Stimulated activated CD8-positive, alpha-beta memory T cell treated with anti-CD3 and anti-CD28 coated beads, Interleukin-4, amount 100 ng/mL, for 24 hours (primary cell): ENCODE data around the gene FHAD1.

Experiments used
- DNase-seq: peaks from one replicate; pipeline ENCODE4 v3.0.0-alpha.2; 2020; ENCODE audit warnings: low read depth

Gene FHAD1

GRCh38 chr1:15439325-15439724, 192.3 kb downstream of the FHAD1 start:
- DNase-seq: no peak

GRCh38 chr1:15440357-15440756, 193.3 kb downstream of the FHAD1 start:
- no peak for DNase-seq

GRCh38 chr1:15441247-15441646, 194.2 kb downstream of the FHAD1 start:
- DNase-seq: no peak

DNA sequence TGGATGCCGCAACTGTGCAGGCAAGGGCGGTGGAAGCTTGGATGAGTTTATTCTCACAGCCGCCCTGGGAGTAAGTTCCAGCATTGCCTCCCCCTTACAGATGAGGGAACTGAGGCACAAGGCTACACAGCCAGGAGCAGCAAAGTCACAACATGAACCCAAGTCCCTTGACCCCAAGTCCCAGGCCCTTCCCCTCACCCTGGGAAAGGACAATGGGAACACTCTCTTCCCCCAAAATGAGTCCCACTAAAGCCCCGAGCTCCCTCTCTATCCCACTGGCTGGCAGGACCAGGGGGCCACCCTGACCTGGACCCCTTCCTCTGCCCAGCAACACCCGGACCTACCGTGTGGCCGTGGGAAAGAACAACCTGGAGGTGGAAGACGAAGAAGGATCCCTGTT, 195.1 kb downstream of the FHAD1 start:
- no peak for DNase-seq

GRCh38 chr1:15442759-15443158, 195.7 kb downstream of the FHAD1 start:
- no peak for DNase-seq

DNA sequence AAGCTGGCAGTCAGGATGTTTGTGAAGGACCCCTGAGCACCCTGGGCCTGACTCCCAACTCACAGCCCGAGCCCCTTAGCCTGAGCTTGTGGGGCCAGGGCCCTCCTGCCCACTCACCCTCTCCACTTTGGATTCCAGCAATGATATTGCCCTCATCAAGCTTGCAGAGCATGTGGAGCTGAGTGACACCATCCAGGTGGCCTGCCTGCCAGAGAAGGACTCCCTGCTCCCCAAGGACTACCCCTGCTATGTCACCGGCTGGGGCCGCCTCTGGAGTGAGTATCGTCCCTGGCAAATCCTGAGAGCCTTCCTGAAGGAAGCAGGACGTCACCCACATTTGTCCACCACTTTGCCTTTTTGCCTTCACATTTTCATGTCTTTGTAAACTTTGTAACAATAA, 196.3 kb downstream of the FHAD1 start:
- DNase-seq: no peak

DNA sequence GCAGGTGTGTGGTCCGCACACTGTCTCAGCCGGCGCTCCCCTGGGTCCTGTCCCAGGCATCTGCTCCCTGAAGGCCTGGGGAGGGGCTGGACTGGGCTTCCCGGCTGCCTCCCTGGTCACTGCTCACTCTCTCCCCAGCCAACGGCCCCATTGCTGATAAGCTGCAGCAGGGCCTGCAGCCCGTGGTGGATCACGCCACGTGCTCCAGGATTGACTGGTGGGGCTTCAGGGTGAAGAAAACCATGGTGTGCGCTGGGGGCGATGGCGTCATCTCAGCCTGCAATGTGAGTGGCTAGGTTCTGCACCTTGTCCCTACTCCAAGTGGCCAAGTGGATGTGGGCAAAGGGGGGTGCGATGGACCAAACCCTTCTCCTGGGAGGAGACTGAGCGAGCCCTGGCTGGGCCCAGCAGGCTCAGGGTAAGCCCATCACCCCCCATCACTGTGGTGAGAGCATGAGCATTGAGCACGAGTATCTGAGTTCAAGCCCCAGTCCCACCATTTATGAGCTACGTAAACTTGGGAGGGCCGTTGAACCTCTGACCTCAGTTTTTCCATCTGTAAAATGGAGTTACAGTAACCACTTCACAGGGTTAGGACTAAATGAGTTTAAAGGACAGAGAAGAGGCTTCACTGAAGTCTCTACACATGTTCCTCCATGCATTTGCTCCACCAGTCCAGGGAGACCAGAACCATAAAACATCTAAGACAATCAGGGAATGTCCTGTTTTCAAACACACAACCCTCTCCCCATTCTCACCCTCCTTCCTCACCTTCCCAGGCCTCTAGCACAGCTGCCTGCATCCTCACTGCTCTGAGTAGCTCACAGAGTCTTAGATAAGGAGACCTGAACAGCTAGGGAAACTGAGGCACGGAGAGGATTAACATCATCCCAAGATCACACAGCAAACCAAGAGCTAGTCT, 197.7 kb downstream of the FHAD1 start:
- no peak for DNase-seq

DNA sequence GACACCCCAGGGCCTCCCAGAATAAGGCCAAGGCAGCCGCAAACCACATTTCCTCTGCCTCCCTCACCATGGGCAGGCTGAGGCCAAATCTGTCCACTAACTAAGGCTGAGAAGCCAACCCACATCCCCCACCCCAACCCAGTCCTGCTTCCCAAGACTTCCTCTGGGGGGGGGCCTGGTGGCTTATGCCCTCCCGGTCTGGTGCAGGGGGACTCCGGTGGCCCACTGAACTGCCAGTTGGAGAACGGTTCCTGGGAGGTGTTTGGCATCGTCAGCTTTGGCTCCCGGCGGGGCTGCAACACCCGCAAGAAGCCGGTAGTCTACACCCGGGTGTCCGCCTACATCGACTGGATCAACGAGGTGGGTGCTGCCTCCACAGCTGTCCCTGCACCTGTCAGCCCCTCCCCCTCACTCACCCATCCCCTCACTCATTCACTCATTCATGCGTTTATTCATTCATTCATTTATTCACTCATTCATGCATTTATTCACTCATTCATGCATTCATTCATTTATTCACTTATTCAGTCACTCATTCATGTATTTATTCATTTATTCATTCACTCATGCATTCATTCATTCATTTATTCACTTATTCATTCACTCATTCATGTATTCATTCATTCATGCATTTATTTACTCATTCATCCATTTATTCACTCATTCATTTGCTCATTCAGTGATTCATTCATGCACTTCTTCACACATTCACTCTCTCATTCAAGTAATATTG, 198.5 kb downstream of the FHAD1 start:
- DNase-seq: no peak

GRCh38 chr1:15446212-15446611, 199.2 kb downstream of the FHAD1 start:
- DNase-seq: no peak
